BJ (cell line): ENCODE data around the gene STX3. TPM values are rescaled to one million over a fixed set of nuclear protein-coding genes. Genes with fewer than 3 reads are reported as not detected.

ENCODE experiments used
- CTCF ChIA-PET: fragments of 350-600 bp; formaldehyde crosslinking; extraction: SDS; loops from one replicate; lab custom pipeline; 2021; ENCODE audit warnings: antibody characterized with exemption, inconsistent platforms; lab: Yijun Ruan, JAX
- POLR2A ChIA-PET: fragments of 300-600 bp; sonication (Branson Sonifier 250); formaldehyde crosslinking; extraction: SDS; loops from one replicate; lab custom pipeline; 2021; ENCODE audit warnings: antibody characterized with exemption; lab: Charles Lee
- DNase-seq: peaks from one replicate; pipeline ENCODE4 v3.0.0-alpha.2; 2011; ENCODE audit warnings: low read depth
- H3K27me3 ChIP-seq: 2 replicates; pipeline ENCODE4 v1.6.0; 2011; ENCODE audit warnings: low read length; ENCODE audit not compliant: control insufficient read depth, insufficient read depth
- H3K36me3 ChIP-seq: 2 replicates; pipeline ENCODE4 v1.5.1; 2011; ENCODE audit warnings: low read length; ENCODE audit not compliant: control insufficient read depth, insufficient read depth
- H3K4me3 ChIP-seq: 2 replicates; pipeline ENCODE4 v1.5.1; 2011; ENCODE audit warnings: low read depth, mild to moderate bottlenecking, control low read depth, low read length
- CTCF ChIP-seq: IDR thresholded peaks from 2 replicates; pipeline ENCODE4 v1.5.1; 2011; ENCODE audit warnings: low read depth, mild to moderate bottlenecking, control low read depth, inconsistent platforms, low read length, moderate library complexity; ENCODE audit not compliant: insufficient read depth
- polyA minus RNA-seq: library from RNA; depleted of rRNA, polyadenylated mRNA; stranded (reverse); fragments of >200 nt; gene quantifications from 2 replicates; pipeline ENCODE4 v1.2.3, GENCODE V29; 2011; rRNA and poly(A)+ RNA removed
- polyA plus RNA-seq: library from polyadenylated mRNA; depleted of rRNA; stranded (reverse); fragments of >200 nt; gene quantifications from 2 replicates; pipeline ENCODE4 v1.2.3, GENCODE V29; 2011; rRNA removed

The STX3 gene
- polyA plus RNA-seq = 8.8 and 11.4 TPM in 2 replicates
- 6.0 and 6.5 TPM in 2 replicates for polyA minus RNA-seq

- POLR2A ChIA-PET = no interaction called here
- H3K4me3 ChIP-seq = peak within 1 kb of the TSS; percentile 78
- no peak for TF ChIP-seq CTCF
- H3K36me3 ChIP-seq = no peaks in the 10 kb centered on the region
- no peak for DNase-seq
- H3K27me3 ChIP-seq = no peaks in the 10 kb centered on the region
- CTCF ChIA-PET = interaction anchor here (0.7 to 9.5 kb wide), 17 partner anchors 10 to 88 kb away, joined by 3 to 181 read pairs (median 4); partner anchors contain the start of gene MRPL16
Measured at GRCh38 chr11:59754859-59755700, at the start of gene STX3. STX3 (plus strand) TSS chr11:59755376; CDS start chr11:59755606, 230 bp downstream.

GRCh38 chr11:59706518-59707285, 48.5 kb upstream of the STX3 start:
- CTCF ChIA-PET = interaction anchor here (0.6 kb wide), 1 partner anchor 536 kb away, joined by 3 read pairs; no protein-coding TSS in a partner anchor
- no peak for TF ChIP-seq CTCF
- POLR2A ChIA-PET = no interaction called here
- Histone ChIP-seq H3K4me3 (no peak overlapping the region), H3K36me3 (no peaks in the 10 kb centered on the region), H3K27me3 (no peaks in the 10 kb centered on the region)
- peak; percentile 26 for DNase-seq

- ChIA-PET CTCF (interaction anchor here (0.6 kb wide), 1 partner anchor 537 kb away, joined by 3 read pairs; no protein-coding TSS in a partner anchor), POLR2A (no interaction called here)
- DNase-seq = no peak
- Histone ChIP-seq H3K4me3 (no peak overlapping the region), H3K36me3 (no peaks in the 10 kb centered on the region), H3K27me3 (no peaks in the 10 kb centered on the region)
- TF ChIP-seq CTCF = no peak
Measured at GRCh38 chr11:59707371-59707770, 47.8 kb upstream of the STX3 start.

GRCh38 chr11:59708537-59708936, 46.6 kb upstream of the STX3 start:
- POLR2A ChIA-PET = interaction anchor here (0.7 kb wide), 1 partner anchor 20 kb away, joined by 16 read pairs; no protein-coding TSS in a partner anchor
- TF ChIP-seq CTCF = no peak
- Histone ChIP-seq H3K27me3 (no peaks in the 10 kb centered on the region), H3K36me3 (no peaks in the 10 kb centered on the region), H3K4me3 (no peak overlapping the region)
- no peak for DNase-seq
- CTCF ChIA-PET = no interaction called here
